Mucosa of stomach (tissue), 1 donor: ENCODE data around the gene CAPN12.

Experiments
- H3K27me3 ChIP-seq: one replicate; pipeline ENCODE4 v1.7.0; 2013; ENCODE audit warnings: mild to moderate bottlenecking, low read length; ENCODE audit not compliant: control insufficient read depth, insufficient read depth
- H3K36me3 ChIP-seq: one replicate; pipeline ENCODE4 v1.7.0; 2013; ENCODE audit warnings: low read length; ENCODE audit not compliant: control insufficient read depth, insufficient read depth
- H3K4me1 ChIP-seq: one replicate; pipeline ENCODE4 v1.7.0; 2013; ENCODE audit warnings: mild to moderate bottlenecking, low read length; ENCODE audit not compliant: control insufficient read depth, insufficient read depth
- H3K4me3 ChIP-seq: one replicate; pipeline ENCODE4 v1.7.0; 2013; ENCODE audit warnings: low read length
- H3K9ac ChIP-seq: one replicate; pipeline ENCODE4 v1.7.0; 2013; ENCODE audit warnings: mild to moderate bottlenecking, low read length, moderate library complexity
- H3K9me3 ChIP-seq: one replicate; pipeline ENCODE4 v1.7.0; 2013; ENCODE audit warnings: mild to moderate bottlenecking, low read length, moderate library complexity; ENCODE audit not compliant: control insufficient read depth
- donor health status: Pancreatic carcinoma.

Gene CAPN12

DNA sequence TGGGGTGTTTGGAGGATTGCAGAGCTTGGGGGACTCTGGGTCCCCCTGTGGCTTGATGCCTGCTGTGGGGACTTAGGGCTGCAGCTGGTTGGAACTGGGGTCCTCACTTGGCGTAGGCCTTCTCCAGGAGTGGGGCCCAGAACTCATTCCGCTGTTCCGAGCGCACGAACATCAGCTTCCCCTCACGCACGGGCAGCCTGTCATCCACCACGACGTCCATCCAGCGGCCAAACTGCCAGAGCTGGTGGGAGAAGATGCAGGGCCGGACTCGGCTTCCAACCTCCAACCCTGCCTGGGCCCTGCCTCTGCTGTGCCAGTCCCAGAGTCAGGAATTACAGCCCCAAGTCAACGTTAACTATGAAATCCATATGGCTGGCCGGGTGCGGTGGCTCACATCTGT lies 2.6 kb downstream of the CAPN12 start:
- no peak overlapping the region for H3K4me3 ChIP-seq
- H3K9me3 ChIP-seq = no peaks in the 10 kb centered on the region
- H3K4me1 ChIP-seq = peaks cover 1% of the 10 kb centered on the region
- no peaks in the 10 kb centered on the region for H3K27me3 ChIP-seq
- H3K9ac ChIP-seq = no peak overlapping the region
- no peaks in the 10 kb centered on the region for H3K36me3 ChIP-seq

DNA sequence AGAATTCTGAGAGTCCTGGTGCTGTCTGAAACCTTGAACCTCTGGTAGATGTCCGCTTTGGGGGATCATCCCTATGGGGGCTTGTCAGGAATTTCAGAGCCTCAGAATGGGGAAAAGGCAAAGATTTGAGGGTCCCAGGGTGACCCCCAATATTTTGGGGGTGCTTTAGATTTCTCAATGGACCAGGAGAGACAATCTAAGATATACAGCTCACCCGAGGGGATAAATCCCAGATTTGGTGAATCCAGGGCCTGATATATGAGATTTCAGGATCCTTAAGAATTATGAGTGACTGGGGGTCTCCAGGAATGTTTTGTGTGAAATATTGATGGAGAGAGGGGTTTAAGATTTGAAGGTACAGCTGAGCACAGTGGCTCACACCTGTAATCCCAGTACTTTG lies 3.3 kb downstream of the CAPN12 start:
- Histone ChIP-seq H3K36me3 (no peaks in the 10 kb centered on the region), H3K4me1 (peaks cover 5% of the 10 kb centered on the region), H3K4me3 (no peak overlapping the region), H3K9ac (no peak overlapping the region), H3K9me3 (no peaks in the 10 kb centered on the region), H3K27me3 (no peaks in the 10 kb centered on the region)

DNA sequence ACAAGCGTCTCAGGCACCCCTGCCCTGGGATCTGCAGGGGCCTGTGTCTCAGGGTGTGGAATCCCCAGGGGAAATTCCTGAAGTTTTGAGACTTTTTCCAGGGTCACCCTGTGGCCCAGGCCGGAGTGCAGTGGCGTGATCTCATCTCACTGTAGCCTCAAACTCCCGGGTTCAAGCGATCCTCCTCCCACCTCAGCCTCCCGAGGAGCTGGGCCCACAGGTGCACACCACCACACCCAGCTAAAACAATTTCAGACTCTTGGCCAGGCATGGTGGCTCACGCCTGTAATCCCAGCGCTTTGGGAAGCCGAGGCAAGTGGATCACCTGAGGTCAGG lies 4.0 kb downstream of the CAPN12 start:
- H3K9me3 ChIP-seq = no peaks in the 10 kb centered on the region
- no peak overlapping the region for H3K4me3 ChIP-seq
- no peaks in the 10 kb centered on the region for H3K27me3 ChIP-seq
- H3K9ac ChIP-seq = no peak overlapping the region
- peaks cover 6% of the 10 kb centered on the region for H3K4me1 ChIP-seq
- H3K36me3 ChIP-seq = no peaks in the 10 kb centered on the region

DNA sequence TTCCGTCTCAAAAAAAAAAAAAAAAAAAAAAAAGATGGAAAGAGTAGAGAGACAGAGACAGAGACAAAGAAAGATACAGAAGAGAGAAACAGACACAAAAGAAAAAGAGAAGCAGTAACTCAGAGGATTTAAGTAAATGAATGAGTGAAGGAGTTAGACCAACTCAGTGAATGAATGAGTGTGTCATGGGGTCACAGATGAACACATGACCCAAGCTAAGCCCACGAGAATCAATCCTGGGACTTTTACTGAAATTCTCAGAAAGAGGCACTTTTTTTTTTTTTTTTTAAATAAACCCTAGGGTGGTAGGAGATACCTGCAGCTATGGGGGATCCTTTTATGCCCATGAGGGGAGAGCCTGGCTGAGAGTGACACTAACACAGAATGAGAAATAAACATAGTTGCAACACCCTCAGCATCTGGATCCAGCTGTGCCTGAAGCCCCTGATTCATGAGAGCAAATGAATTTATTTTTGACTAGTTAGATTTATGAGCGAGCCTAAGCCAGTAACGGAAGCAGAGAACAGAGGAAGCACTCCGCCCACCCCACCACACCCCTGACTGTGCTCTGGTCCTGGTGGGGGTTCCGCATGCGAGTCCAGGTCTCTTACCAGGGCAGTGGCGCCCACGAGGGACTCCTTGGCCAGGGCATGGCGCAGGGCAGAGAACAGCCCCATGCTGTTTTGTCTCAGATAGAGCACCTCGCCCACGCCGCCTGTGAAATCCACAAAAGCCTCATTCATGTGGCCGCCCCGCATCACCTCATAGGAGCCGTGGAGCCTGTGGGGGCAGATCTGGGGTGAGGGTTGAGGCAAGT lies 4.6 kb downstream of the CAPN12 start:
- Histone ChIP-seq H3K27me3 (no peaks in the 10 kb centered on the region), H3K9me3 (no peaks in the 10 kb centered on the region), H3K4me3 (no peak overlapping the region), H3K9ac (no peak overlapping the region), H3K4me1 (peaks cover 12% of the 10 kb centered on the region), H3K36me3 (no peaks in the 10 kb centered on the region)

DNA sequence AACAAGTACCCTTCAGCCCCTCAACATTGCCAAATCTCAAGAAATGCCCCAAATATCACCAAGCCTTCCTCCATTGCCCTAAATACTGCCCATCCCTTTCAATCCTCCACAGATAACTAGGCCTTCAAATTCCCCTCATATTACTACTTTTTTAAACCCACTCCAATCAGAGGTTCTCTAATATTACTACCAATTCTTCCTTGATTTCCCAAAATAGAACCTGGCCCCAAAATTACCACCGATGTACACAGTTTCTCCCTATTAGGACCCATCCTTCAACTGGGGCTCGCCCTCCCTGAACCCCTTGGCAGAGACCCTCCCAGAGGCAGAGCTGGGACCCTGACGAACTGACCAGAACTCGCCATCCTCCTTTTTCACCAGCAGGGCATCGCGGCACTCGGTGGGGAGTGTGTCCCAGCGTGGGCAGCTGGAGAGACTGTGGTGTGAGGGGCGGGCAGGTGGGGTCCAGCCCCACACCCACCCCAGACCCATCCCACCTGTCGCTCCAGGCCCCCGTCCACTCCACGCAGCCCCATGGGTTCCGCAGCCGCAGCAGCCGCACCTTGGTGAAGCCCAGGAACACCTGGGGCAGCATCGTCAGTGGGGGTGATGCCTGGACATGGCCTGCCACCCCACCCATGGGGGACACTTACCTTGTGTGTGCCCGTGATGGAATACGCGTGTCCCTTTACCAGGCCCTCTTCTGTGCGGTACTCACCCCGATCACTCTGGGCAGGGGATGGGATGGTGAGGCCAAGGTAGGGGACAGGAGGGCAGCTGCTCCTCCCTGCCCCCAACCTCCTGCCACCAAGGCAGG lies 6.1 kb downstream of the CAPN12 start:
- Histone ChIP-seq H3K4me1 (peaks cover 27% of the 10 kb centered on the region), H3K27me3 (no peaks in the 10 kb centered on the region), H3K4me3 (no peak overlapping the region), H3K9me3 (no peaks in the 10 kb centered on the region), H3K36me3 (no peaks in the 10 kb centered on the region), H3K9ac (no peak overlapping the region)

DNA sequence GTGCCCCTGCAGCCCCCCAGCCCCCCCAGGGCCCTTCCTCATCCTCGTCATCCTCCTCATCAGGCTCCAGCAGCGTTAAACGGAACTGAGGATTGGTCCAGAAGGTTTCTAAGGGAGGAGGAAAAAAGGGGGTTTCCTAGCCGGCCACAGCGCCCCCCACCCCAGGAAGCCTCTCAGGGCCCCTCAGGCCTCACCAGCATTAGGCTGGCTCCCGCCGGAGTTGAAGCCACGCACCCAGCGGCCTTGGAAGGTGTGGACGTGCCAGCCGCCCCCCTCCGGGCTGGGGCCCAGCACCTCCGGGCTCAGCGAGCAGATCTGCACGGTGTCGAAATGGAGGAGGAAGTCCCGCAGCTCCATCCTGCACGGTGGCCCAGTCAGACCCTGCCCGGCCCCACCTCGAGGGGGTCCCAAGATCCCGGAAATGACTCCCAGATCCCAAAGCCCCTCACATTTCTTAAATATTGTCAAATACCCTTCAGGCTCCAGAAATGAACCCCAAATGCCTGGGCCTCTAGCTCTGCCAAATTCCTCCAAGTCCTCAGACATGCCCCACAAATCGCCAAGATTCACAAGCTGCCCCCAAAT lies 6.9 kb downstream of the CAPN12 start:
- no peak overlapping the region for H3K4me3 ChIP-seq
- H3K9me3 ChIP-seq = no peaks in the 10 kb centered on the region
- H3K4me1 ChIP-seq = peaks cover 34% of the 10 kb centered on the region
- no peaks in the 10 kb centered on the region for H3K36me3 ChIP-seq
- no peaks in the 10 kb centered on the region for H3K27me3 ChIP-seq
- no peak overlapping the region for H3K9ac ChIP-seq

DNA sequence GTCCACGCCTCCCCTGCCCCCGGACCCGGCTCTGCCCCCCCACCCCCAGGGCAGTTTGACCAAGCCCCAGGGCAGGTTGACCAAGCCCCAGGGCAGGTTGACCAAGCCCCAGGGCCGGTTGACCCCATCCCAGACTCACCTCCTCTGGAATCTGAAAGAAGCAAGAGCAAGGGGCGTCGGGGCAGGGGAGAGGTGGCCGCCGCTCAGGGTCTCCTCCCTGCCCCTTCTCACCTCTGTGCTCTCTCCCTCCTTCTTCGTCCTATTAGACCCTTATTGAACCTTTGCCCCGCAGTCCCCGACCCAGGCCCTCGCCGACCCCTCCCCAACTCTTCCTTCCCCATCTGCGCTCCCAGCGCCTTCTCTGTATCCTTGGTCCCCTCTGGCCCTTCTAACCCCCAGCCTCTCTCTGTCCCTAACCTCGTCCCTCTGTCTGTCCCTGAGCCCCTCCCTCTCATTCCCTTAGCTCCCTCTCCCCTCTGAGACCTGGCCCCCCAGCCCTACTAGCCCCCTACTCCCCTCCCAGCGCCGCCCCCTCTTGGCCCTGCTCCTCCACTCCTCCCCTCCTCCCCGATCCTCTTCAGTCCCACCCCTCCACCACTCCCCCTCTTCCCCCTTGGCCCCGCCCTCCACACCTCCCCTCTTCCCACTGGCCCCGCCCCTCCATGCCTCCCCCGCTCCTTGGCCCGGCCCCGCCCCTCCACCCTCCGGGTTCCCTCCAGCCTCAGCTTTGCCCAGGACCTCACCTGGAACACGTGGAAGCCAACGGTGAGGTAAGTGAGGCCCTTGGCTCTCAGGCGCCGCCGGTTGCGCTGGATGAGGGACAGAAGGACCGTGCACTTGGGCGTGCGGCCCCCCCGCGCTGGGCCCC lies 7.6 kb downstream of the CAPN12 start:
- Histone ChIP-seq H3K9me3 (no peaks in the 10 kb centered on the region), H3K36me3 (no peaks in the 10 kb centered on the region), H3K9ac (no peak overlapping the region), H3K4me1 (peaks cover 42% of the 10 kb centered on the region), H3K27me3 (no peaks in the 10 kb centered on the region), H3K4me3 (no peak overlapping the region)

DNA sequence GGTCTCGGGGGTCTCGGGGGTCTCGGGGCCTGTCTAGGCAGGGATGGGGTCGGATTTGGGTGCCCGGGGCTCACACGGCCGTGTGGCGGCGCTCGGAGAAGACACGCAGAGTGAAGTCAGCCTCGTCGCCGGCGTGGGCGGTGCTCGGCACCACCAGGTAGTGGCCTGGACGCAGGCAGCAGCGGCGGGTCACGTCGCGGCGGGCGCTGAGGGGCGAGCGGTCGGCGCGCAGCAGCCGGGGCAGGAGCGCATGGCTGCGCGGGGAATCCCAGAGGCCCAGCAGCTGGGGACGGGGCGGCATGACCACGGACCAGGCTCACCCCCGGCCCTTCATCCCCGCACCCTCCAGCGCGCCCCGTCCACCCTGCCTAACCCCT lies 8.2 kb downstream of the CAPN12 start:
- H3K9me3 ChIP-seq = no peaks in the 10 kb centered on the region
- peaks cover 48% of the 10 kb centered on the region for H3K4me1 ChIP-seq
- no peaks in the 10 kb centered on the region for H3K27me3 ChIP-seq
- H3K4me3 ChIP-seq = no peak overlapping the region
- no peak overlapping the region for H3K9ac ChIP-seq
- H3K36me3 ChIP-seq = no peaks in the 10 kb centered on the region

DNA sequence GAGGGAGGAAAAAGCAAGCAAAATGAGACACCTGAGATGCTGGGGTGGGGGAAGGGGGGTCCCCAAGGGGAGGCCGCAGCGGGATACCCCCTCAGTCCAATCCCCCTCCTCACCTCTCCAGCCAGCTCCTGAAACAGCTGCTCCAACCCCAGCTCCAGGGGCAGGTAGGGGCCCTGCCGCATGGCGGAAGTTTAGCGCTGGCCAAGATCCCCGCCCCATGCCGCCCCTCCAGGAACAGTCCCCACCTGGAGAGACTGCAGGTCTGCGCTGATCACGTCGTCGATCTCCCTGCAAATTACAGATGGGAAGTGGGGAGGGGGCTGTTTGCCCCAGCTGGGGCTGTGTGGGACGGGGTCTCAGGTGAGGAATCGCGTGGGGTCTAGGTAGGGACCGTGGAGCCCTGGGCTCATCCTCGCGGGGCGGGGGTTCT lies 9.0 kb downstream of the CAPN12 start:
- Histone ChIP-seq H3K36me3 (peaks cover 5% of the 10 kb centered on the region), H3K4me1 (peaks cover 49% of the 10 kb centered on the region), H3K4me3 (no peak overlapping the region), H3K27me3 (no peaks in the 10 kb centered on the region), H3K9me3 (no peaks in the 10 kb centered on the region), H3K9ac (peak overlapping the region; percentile 67)

DNA sequence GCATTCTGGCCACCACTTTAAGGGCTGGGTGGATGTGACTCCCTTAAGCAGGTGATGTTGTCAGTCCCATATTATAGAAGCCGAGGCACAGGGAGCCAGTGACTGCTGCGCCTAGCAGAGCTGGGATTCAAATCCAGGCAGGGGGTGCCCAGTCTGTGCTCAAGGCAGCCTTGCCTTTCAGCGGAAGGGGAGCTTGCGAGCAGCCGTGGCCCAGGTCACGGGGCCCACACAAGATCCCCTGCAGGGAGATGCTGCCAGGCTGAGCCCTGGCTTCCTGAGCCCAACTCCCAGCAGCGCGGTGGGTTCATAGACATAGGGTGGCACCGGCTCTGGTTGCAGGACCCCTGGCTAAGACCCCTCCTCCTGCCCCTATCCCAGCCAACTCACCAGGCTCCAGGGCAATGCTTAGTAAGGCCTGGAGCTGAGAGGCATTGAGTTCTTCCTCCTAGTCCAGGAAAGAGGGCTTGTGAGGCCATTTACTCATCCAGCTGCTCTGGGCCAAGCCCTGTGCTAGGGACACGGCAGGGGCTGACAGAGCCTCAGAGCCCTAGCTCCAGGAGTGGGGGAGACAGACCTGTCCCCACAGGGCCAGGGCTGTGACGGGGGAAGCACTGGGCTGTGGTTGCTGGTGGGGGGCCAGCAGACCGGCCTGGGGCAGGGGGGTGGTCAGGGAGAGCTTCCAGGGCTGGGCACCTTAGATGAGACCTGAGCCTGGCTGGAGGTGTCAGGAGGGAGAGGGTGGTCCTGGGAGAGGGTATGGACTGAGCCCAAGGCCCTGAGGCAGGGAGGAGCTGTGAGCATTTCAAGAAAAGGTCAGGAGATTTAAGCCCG lies 9.6 kb downstream of the CAPN12 start:
- Histone ChIP-seq H3K9me3 (no peaks in the 10 kb centered on the region), H3K4me1 (peaks cover 49% of the 10 kb centered on the region), H3K27me3 (no peaks in the 10 kb centered on the region), H3K9ac (peak overlapping the region; percentile 67), H3K4me3 (no peak overlapping the region), H3K36me3 (peaks cover 5% of the 10 kb centered on the region)

DNA sequence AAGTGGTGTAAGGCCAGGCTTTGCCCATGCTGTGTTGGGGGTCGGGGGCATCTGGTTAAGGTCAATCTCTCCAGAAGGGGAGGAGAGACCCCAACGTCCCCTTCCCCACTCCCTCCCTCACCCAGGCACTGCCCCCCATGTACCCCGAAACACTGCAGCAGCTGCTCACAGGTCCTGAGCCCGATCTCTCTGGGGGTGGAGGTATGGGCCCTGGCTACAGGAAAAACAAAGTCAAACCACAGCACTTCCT lies 10.2 kb downstream of the CAPN12 start:
- Histone ChIP-seq H3K9me3 (no peaks in the 10 kb centered on the region), H3K27me3 (no peaks in the 10 kb centered on the region), H3K4me1 (peaks cover 49% of the 10 kb centered on the region), H3K4me3 (no peak overlapping the region), H3K9ac (peak overlapping the region; percentile 67), H3K36me3 (peaks cover 5% of the 10 kb centered on the region)
